ENCODE measurements around the gene FAT1.
A peak's percentile ranks its signal among the peaks of the same experiment; 100 is the strongest.

FAT1 gene

GRCh38 chr4:186719925-186720694 lies 3.5 kb downstream of the FAT1 start:
- TF ChIP-seq CTCF (IDR thresholded peaks at IDR 0.05; ENCODE audit: low read depth, low read length, missing control alignments): peak; percentile 32
- peak; percentile 15 for DNase-seq (ENCODE audit: low read depth)
- H3K4me3 ChIP-seq (ENCODE audit: low read depth, low read length): no peak overlapping the region
- in situ Hi-C loops (cut with HindIII; ENCODE audit: low sequenced_read_pairs): loop anchor here (5.0 kb wide), 1 partner anchor 48 kb away; no protein-coding TSS in a partner anchor

DNA sequence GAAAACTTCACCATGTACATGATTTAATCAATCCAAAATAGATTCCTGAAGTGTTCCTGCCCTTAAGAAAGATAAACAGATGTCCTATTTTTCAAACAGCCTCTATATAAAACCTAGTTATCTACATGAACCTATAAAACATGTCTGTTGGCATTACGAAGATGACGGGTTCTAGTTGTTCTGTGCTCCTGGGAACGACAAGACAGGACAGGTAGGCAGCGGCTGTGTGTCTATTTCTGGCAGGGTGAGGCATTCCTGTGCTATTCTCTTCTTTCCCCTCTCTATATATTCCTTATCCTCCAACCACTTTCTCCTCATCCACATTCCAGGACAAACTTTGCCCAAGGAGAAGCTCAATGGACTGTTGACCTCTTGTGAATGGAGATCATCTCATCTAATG lies 6.1 kb downstream of the FAT1 start:
- in situ Hi-C loops (cut with HindIII; ENCODE audit: low sequenced_read_pairs): loop anchor here (5.0 kb wide), 1 partner anchor 45 kb away; no protein-coding TSS in a partner anchor
- no peak overlapping the region for H3K4me3 ChIP-seq (ENCODE audit: low read depth, low read length)
- TF ChIP-seq CTCF (IDR thresholded peaks at IDR 0.05; ENCODE audit: low read depth, low read length, missing control alignments): no peak
- no peak for DNase-seq (ENCODE audit: low read depth)

GRCh38 chr4:186715077-186715476 lies 8.6 kb downstream of the FAT1 start:
- TF ChIP-seq CTCF (IDR thresholded peaks at IDR 0.05; ENCODE audit: low read depth, low read length, missing control alignments): no peak
- in situ Hi-C loops (cut with HindIII; ENCODE audit: low sequenced_read_pairs): loop anchor here (5.0 kb wide), 1 partner anchor 43 kb away; no protein-coding TSS in a partner anchor
- H3K4me3 ChIP-seq (ENCODE audit: low read depth, low read length): no peak overlapping the region
- DNase-seq (ENCODE audit: low read depth): peak; percentile 5

DNA sequence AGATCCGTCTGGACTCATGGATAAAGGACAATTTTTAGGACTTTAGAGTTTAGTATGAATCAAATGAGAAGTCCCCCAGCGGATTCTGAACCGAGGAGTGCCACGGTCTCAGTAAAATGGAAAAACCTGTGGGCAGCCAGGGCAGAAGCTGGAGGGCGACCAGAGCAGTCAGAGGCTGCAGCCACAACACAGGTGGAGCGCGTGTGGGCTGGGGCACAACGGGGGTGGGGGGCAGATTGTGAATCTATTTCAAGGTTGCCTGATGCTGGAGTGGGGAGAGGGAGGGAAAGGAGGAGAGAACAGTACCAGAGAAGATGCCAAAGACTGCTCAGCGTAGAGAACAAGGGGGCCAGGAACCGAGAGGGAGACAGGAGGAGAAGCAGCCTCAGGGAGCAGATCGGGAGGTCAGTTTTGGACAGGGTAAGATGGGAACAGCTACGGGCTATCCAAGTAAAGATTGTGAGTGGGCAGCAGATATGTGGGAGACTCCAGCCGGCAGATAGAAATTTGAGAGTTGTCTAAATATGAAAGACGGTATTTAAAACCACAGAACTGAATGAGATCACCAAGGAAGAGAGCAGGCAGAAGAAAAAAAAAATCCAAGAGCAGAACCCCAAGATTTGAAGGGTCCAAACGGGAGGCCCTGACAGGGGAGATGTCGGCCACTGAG lies 9.5 kb downstream of the FAT1 start:
- in situ Hi-C loops (cut with HindIII; ENCODE audit: low sequenced_read_pairs): loop anchor here (5.0 kb wide), 1 partner anchor 92 kb away; no protein-coding TSS in a partner anchor
- no peak for DNase-seq (ENCODE audit: low read depth)
- no peak for TF ChIP-seq CTCF (IDR thresholded peaks at IDR 0.05; ENCODE audit: low read depth, low read length, missing control alignments)
- H3K4me3 ChIP-seq (ENCODE audit: low read depth, low read length): no peak overlapping the region

- no peak for DNase-seq (ENCODE audit: low read depth)
- TF ChIP-seq CTCF (IDR thresholded peaks at IDR 0.05; ENCODE audit: low read depth, low read length, missing control alignments): no peak
- in situ Hi-C loops (cut with HindIII; ENCODE audit: low sequenced_read_pairs): loop anchor here (5.0 kb wide), 1 partner anchor 90 kb away; no protein-coding TSS in a partner anchor
These were observed 11.0 kb downstream of the FAT1 start for GRCh38 chr4:186712690-186713089.

GRCh38 chr4:186710521-186711119 lies 13.0 kb downstream of the FAT1 start:
- no peak for DNase-seq (ENCODE audit: low read depth)
- no peak for TF ChIP-seq CTCF (IDR thresholded peaks at IDR 0.05; ENCODE audit: low read depth, low read length, missing control alignments)
- in situ Hi-C loops (cut with HindIII; ENCODE audit: low sequenced_read_pairs): loop anchor here (5.0 kb wide), 1 partner anchor 88 kb away; no protein-coding TSS in a partner anchor
- H3K4me3 ChIP-seq (ENCODE audit: low read depth, low read length): no peak overlapping the region

More at GRCh38 chr4:186712690-186713089, 11.0 kb downstream of the FAT1 start:
- no peak overlapping the region for H3K4me3 ChIP-seq (ENCODE audit: low read depth, low read length)

Data from astrocyte of the cerebellum (primary cell).